ENCODE measurements around the gene OR52B6.

- TF ChIP-seq CTCF (IDR thresholded peaks at IDR 0.05; ENCODE audit: poor library complexity, severe bottlenecking) (no peak), POLR2AphosphoS5 (IDR thresholded peaks at IDR 0.05) (no peak), REST (IDR thresholded peaks at IDR 0.05; ENCODE audit: borderline replicate concordance) (no peak), EZH2 (IDR thresholded peaks at IDR 0.05; ENCODE audit: borderline replicate concordance, insufficient read depth, low read length, poor library complexity, severe bottlenecking) (no peak), SMC3 (conservative IDR thresholded peaks at IDR 0.05; ENCODE audit: poor library complexity) (no peak), MXI1 (conservative IDR thresholded peaks at IDR 0.05; ENCODE audit: poor library complexity, severe bottlenecking) (no peak), EP300 (conservative IDR thresholded peaks at IDR 0.05; ENCODE audit: poor library complexity, severe bottlenecking) (no peak), RAD21 (conservative IDR thresholded peaks at IDR 0.05) (no peak)
Observed at GRCh38 chr11:5605849-5606248, 25.2 kb downstream of the OR52B6 start.
